Brain microvascular endothelial cell (primary cell): ENCODE results near the gene POLR3G.

Source experiments
- DNase-seq: peaks from one replicate; pipeline ENCODE4 v3.0.0-alpha.2; 2020
- H3K27ac ChIP-seq: fragments of 250-450 bp; sonication (Bioruptor Pico); 2 replicates; pipeline ENCODE4 v1.5.1; 2020; ENCODE audit warnings: mild to moderate bottlenecking, moderate library complexity
- H3K27me3 ChIP-seq: fragments of 250-450 bp; sonication (Bioruptor Pico); replicated peaks from 2 replicates; pipeline ENCODE4 v1.5.1; 2020; ENCODE audit warnings: mild to moderate bottlenecking
- H3K36me3 ChIP-seq: fragments of 250-450 bp; sonication (Bioruptor Pico); replicated peaks from 2 replicates; pipeline ENCODE4 v1.5.1; 2020; ENCODE audit warnings: mild to moderate bottlenecking
- H3K4me3 ChIP-seq: 2 replicates; pipeline ENCODE4 v1.5.1; 2011; ENCODE audit warnings: low read depth, mild to moderate bottlenecking, control low read depth, low read length, moderate library complexity
- in situ Hi-C: cut with HindIII; loops from 2 replicates; pipeline ENCODE4 v1.10.0; 2017; ENCODE audit warnings: low sequenced_read_pairs, low pct_ligation_motif_present
- TF ChIP-seq, protein P1 (sequence below): IDR thresholded peaks from 2 replicates; pipeline ENCODE4 v1.5.1; 2011; ENCODE audit warnings: low read depth, mild to moderate bottlenecking, moderate library complexity, low read length, control low read depth, inconsistent platforms; ENCODE audit errors: missing control alignments

The POLR3G gene

DNA sequence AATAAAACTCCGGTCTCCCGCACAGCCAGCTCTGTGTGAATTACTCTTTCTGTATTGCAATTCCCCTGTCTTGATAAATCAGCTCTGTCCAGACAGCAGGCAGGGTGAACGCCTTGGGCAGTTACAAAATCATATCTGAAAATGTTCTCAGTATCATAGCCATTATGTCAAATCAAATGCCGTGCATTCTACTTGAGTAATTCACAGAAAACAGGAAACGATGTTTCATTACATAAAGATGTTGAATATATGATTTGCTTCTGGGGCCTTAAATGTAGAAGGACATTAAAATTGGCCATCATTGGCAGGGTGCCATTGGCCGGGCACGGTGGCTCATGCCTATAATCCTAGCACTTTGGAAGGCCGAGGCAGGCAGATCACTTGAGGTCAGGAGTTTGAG, 8.5 kb downstream of the POLR3G start:
- TF ChIP-seq, protein P1, sequence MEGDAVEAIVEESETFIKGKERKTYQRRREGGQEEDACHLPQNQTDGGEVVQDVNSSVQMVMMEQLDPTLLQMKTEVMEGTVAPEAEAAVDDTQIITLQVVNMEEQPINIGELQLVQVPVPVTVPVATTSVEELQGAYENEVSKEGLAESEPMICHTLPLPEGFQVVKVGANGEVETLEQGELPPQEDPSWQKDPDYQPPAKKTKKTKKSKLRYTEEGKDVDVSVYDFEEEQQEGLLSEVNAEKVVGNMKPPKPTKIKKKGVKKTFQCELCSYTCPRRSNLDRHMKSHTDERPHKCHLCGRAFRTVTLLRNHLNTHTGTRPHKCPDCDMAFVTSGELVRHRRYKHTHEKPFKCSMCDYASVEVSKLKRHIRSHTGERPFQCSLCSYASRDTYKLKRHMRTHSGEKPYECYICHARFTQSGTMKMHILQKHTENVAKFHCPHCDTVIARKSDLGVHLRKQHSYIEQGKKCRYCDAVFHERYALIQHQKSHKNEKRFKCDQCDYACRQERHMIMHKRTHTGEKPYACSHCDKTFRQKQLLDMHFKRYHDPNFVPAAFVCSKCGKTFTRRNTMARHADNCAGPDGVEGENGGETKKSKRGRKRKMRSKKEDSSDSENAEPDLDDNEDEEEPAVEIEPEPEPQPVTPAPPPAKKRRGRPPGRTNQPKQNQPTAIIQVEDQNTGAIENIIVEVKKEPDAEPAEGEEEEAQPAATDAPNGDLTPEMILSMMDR: no peak
- peak; percentile 44 for DNase-seq
- no peaks in the 10 kb centered on the region for H3K27me3 ChIP-seq
- in situ Hi-C loops: no loop called here
- H3K27ac ChIP-seq: no peak overlapping the region
- H3K4me3 ChIP-seq: no peak overlapping the region
- H3K36me3 ChIP-seq: no peaks in the 10 kb centered on the region

DNA sequence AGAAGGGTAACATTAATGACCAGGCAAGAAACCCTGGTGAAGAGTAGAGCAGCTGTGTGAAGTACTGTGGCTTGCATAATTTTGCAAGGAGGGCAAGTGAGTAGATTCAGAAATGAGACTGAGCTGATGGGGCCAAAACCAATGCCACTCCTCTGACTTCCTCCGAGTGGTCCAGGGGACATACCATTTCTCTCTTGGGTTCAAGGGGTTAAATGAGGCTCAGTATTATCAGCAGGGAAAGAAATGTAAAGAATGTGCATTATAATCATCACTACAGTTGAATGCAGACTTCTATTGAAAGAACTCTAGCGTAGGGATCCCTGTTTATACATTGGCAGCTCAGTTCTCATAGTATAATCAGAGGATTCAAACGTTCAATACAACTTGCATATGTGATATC, 9.9 kb downstream of the POLR3G start:
- DNase-seq: peak; percentile 14
- in situ Hi-C loops: no loop called here
- no peaks in the 10 kb centered on the region for H3K36me3 ChIP-seq
- H3K4me3 ChIP-seq: no peak overlapping the region
- TF ChIP-seq, protein P1: no peak
- no peak overlapping the region for H3K27ac ChIP-seq
- H3K27me3 ChIP-seq: no peaks in the 10 kb centered on the region

DNA sequence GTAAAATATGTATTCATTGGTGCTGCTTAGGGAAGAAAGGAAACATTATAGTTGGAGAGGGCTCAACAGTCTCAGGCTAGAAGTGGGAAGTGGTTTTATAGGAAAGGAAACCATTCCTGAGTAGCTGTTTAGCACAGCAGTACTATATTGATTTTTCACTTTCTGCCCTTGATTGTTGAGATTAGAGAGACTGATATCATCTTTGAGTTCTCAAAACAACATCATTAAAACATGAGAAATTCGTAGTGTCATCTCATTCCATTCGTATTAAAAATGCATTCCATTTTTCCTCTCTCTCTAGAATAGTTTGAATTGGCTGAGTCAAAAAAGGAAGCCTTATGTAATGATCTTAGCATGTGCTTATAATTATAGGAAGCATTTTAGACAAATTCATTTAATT, 14.1 kb downstream of the POLR3G start:
- H3K36me3 ChIP-seq: no peaks in the 10 kb centered on the region
- TF ChIP-seq, protein P1: no peak
- DNase-seq: no peak
- H3K27me3 ChIP-seq: no peaks in the 10 kb centered on the region
- no peak overlapping the region for H3K4me3 ChIP-seq
- in situ Hi-C loops: no loop called here
- H3K27ac ChIP-seq: peak overlapping the region; percentile 8

DNA sequence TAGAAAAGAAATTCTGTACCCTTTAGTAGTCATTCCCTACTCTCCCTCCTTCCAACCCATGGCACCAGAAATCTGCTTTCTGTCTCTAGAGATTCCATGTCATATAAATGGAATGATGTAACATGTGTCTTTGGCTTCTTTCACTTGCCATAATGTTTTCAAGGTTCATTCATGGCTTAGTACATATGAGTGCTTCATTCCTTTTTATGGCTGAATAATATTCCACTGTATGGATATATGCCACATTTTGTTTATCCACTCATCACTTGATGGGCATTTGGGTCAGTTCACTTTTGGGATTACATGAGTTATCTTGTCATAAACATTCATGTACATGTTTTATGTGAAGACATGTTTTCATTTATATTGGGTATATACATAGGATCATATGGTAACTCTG, 19.4 kb downstream of the POLR3G start:
- in situ Hi-C loops: no loop called here
- H3K27me3 ChIP-seq: no peaks in the 10 kb centered on the region
- TF ChIP-seq, protein P1: no peak

DNA sequence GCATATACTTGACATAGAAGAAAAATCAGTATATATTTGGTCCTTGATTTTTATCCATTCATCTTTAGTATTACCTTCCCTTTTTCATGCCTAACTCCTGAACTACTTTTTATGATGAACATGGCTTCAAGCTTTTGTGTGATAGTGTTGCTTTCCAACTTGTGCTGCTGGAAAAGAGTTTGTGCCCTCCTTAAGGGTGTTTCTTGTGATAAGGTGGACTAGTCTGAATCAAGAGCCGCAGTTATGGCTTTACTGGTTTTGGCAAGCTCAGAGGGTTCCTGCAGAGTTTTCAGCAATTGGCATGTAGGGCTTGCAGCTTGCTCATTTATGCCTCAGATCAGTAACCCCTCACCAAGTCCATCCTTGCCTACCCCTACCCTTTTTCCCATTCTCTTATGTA, 20.5 kb downstream of the POLR3G start:
- TF ChIP-seq, protein P1: no peak
- no peaks in the 10 kb centered on the region for H3K36me3 ChIP-seq
- H3K4me3 ChIP-seq: no peak overlapping the region
- in situ Hi-C loops: no loop called here
- H3K27me3 ChIP-seq: no peaks in the 10 kb centered on the region
- no peak overlapping the region for H3K27ac ChIP-seq
- no peak for DNase-seq

More for the DNA sequence above, 19.4 kb downstream of the POLR3G start:
- Histone ChIP-seq H3K27ac (no peak overlapping the region), H3K4me3 (no peak overlapping the region), H3K36me3 (no peaks in the 10 kb centered on the region)
- no peak for DNase-seq

DNA sequence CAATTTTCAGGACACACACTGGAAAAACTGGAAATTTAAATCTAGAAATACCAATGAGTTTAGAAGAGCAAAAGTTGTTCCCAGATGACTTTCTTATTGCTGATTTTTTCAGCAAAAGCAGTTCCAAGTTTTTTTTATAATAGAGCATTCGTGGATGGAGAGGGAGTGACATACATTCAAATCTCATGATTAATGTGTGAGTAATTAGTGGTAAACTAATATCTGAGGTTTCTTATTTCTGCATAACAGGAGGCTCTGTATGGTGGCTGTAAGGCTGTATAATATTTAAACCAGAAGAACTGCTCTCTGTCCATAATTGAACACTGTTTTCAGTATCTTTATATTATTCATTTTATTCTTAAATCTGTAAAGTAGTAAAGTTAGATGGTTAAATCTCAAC, 28.9 kb downstream of the POLR3G start:
- TF ChIP-seq, protein P1: no peak
- Histone ChIP-seq H3K36me3 (no peaks in the 10 kb centered on the region), H3K27ac (no peak overlapping the region), H3K4me3 (no peak overlapping the region), H3K27me3 (no peaks in the 10 kb centered on the region)
- DNase-seq: no peak
- in situ Hi-C loops: no loop called here
